DOHH2 (cell line): Measurements from ENCODE around the gene CLASP1.

ENCODE experiments used
- EZH2phosphoT487 ChIP-seq: fragments of 200-600 bp; sonication (generic); IDR thresholded peaks from 2 replicates; pipeline ENCODE4 v1.6.1; 2017; ENCODE audit warnings: borderline replicate concordance, mild to moderate bottlenecking, antibody characterized with exemption, low read length, moderate library complexity, mixed read lengths
- TF ChIP-seq, protein P1 (sequence below): fragments of 200-600 bp; sonication (generic); IDR thresholded peaks from one replicate; pipeline ENCODE4 v1.5.1; 2014; ENCODE audit warnings: antibody characterized with exemption, mild to moderate bottlenecking, low read depth, low read length; ENCODE audit not compliant: poor library complexity, severe bottlenecking

GRCh38 chr2:121362226-121362625 is 287.0 kb downstream of the CLASP1 start:
- TF ChIP-seq, protein P1, sequence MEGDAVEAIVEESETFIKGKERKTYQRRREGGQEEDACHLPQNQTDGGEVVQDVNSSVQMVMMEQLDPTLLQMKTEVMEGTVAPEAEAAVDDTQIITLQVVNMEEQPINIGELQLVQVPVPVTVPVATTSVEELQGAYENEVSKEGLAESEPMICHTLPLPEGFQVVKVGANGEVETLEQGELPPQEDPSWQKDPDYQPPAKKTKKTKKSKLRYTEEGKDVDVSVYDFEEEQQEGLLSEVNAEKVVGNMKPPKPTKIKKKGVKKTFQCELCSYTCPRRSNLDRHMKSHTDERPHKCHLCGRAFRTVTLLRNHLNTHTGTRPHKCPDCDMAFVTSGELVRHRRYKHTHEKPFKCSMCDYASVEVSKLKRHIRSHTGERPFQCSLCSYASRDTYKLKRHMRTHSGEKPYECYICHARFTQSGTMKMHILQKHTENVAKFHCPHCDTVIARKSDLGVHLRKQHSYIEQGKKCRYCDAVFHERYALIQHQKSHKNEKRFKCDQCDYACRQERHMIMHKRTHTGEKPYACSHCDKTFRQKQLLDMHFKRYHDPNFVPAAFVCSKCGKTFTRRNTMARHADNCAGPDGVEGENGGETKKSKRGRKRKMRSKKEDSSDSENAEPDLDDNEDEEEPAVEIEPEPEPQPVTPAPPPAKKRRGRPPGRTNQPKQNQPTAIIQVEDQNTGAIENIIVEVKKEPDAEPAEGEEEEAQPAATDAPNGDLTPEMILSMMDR = no peak
- no peak for TF ChIP-seq EZH2phosphoT487
